Esophagus muscularis mucosa (tissue), 2 donors: ENCODE measurements around the gene TMEM179.

Source experiments
- EP300 ChIP-seq: sonication (generic); formaldehyde crosslinking; IDR thresholded peaks from one replicate; pipeline ENCODE4 v1.6.1; 2017; ENCODE audit warnings: antibody characterized with exemption
- POLR2A ChIP-seq: fragments of 450-650 bp; IDR thresholded peaks from one replicate; pipeline ENCODE4 v1.6.1; 2017; ENCODE audit warnings: antibody characterized with exemption, moderate library complexity, mild to moderate bottlenecking, low read depth

- TF ChIP-seq EP300 = no peak
- no peak for TF ChIP-seq POLR2A
These were observed 59.2 kb downstream of the TMEM179 start for GRCh38 chr14:104545151-104545941.
